NCI-H2196 (cell line): ENCODE results near the gene INHBE.
A peak's percentile ranks its signal among the peaks of the same experiment; 100 is the strongest.
"Not testable (repeated sequence)": the region's sequence is repeated elsewhere in the genome, so short reads cannot be mapped to it uniquely, and the experiment has no call there.

Experiments used
- DNase-seq: peaks from one replicate; lab custom pipeline; 2025; ENCODE audit not compliant: unreplicated experiment; lab: John Stamatoyannopoulos, UW

Gene INHBE, protein sequence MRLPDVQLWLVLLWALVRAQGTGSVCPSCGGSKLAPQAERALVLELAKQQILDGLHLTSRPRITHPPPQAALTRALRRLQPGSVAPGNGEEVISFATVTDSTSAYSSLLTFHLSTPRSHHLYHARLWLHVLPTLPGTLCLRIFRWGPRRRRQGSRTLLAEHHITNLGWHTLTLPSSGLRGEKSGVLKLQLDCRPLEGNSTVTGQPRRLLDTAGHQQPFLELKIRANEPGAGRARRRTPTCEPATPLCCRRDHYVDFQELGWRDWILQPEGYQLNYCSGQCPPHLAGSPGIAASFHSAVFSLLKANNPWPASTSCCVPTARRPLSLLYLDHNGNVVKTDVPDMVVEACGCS

DNA sequence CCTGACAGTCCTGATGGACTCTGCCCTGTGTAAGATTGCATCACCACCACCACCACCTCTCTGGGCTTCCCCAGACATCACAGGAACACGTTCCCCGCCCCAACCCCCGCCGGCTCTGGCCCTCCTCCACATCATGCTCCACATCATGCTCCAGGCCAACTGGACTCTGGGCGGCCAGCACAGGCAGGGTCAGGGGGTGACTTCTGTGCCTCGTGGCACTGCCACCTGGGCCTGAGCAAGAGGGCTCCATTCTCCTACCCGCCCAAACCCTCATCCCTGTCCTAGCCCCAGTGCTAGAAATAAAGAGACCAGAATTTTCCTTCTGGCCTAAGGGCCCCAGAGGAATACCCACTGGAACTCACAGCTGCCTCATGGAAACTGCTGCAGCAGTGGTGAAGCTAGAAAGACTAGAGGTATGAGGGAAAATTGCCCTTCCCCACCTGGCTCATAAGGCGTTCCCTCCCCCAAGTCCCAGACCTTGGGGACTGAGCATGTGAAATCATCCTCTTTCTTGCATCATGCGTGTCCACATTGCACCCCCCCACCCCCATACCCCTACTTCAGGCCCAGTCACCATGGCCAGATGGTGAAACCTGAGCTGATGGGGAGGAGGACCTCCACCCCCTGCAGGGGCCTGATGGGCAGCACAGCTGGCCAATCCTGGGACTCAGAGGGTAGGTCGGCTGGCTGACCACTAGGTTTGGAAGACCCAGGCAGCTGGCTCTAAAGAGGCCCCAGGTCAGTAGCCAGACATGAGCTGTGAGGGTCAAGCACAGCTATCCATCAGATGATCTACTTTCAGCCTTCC, at the start of gene INHBE:
Gene INHBE, plus strand, starts transcription at position 742 of the 808 bp plus-strand sequence. CDS start 230 bp downstream, outside the sequence.
- peak; percentile 75 for DNase-seq

GRCh38 chr12:57410534-57410933, 44.6 kb upstream of the INHBE start:
- DNase-seq, result no peak

DNA sequence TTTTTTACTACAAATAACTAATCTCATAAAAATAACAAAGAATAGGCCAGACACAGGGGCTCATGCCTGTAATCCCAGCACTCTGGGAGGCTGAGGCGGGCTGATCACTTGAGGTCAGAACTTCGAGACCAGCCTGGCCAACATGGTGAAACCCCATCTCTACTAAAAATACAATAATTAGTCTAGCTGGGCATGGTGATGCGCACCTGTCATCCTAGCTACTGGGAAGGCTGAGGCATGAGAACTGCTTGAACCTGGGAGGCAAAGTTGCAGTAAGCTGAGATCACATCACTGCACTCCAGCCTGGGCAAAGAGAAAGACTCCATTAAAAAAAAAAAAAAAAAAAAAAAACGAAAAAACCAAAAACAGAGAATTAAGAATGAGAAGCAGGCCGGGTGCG, 40.9 kb upstream of the INHBE start:
- DNase-seq, result not testable (repeated sequence)

- no peak for DNase-seq
Observed at GRCh38 chr12:57415088-57415487, 40.0 kb upstream of the INHBE start.

DNA sequence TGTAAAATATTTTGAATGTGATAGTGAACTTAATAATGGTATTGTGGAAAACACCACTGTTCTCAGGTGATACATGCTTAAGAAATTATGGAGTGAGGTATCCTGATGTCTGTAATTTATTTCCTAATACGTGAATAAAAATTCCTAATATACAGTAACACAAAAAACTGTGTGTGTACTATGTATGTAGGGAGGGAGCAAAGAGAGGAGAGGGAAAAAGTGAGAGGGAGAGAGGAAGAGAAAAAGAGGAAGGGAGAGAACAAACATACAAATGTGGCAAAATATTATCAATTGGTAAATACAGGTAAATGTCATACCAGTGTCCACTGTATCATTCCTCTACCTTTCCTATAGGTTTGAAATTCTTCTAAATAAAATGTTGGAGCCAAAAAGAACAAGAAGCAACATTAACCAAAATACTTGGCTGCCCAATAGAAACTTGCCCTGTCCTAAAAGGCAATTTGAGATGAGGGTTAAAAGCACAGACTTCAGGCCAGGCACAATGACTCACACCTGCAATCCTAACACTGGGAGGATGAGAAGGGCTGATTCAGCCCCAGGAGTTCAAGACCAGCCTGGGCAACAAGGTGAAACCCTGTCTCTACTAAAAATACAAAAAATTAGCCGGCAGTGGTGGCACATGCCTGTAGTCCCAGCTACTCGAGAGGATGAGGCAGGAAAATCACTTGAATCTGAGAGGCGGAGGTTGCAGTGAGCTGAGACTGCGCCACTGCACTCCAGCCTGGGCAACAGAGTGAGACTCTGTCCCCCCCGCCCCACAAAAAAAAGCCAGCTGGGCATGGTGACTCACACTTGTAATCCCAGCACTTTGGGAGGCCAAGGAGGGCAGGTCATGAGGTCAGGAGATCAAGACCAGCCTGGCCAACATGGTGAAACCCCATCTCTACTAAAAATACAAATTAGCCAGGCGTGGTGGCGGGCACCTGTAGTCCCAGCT, 38.8 kb upstream of the INHBE start:
- no peak for DNase-seq

DNA sequence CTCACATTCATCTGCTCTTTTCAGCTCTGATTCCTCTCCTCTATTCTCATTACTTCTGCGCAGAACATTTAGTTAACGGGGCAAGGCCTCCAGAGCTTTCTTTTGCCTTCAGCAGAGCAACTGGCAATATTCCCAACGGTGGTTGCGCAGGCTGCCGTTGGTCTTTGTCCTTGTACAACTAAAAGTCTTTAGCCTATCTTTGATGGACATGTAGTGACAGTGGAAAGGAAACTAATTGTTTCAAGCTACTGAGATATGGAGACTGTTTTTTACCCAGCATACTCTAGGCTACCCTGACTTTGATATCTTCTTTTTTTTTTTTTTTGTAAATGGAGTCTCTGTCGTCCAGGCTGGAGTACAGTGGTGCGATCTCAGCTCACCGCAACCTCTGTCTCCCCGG, 36.9 kb upstream of the INHBE start:
- DNase-seq, result no peak

DNA sequence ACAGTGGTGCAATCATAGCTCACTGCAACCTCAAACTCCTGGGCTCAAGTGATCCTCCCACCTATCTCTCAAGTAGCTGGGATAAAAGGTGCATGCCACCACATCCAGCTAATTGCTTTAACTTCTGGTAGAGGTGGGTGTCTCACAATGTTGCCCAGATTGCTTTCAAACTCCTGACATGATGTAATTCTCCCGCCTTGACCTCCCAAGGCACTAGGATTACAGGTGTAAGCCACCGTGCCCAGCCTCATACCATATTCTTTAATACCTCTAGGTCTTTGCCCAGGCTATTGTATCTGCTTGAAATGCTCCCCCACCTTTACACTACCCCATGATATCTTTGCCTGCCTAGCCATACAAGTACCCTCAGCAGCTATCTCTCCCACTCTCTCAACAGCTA, 35.6 kb upstream of the INHBE start:
- DNase-seq, result no peak

DNA sequence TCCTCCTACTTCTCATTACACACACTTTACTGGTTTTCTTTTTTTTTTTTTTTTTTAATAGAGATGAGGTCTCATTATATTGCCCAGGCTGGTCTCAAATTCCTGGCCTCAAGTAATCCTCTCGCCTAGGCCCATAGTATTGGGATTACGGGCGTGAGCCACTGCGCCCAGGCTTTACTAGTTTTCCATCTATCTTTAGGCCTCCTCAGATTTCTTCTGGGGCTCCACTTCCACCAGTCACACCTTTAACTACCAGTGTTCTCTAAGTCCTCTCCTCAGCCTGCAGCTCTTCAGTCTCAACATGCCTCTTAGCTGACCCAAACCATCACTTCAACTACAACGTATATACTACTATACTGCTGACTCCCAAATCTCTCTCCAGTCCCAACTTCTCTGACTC, 34.6 kb upstream of the INHBE start:
- no peak for DNase-seq

- DNase-seq, result not testable (repeated sequence)
Observed at GRCh38 chr12:57426948-57427347, 28.2 kb upstream of the INHBE start.

GRCh38 chr12:57428965-57429364, 26.1 kb upstream of the INHBE start:
- DNase-seq, result no peak

DNA sequence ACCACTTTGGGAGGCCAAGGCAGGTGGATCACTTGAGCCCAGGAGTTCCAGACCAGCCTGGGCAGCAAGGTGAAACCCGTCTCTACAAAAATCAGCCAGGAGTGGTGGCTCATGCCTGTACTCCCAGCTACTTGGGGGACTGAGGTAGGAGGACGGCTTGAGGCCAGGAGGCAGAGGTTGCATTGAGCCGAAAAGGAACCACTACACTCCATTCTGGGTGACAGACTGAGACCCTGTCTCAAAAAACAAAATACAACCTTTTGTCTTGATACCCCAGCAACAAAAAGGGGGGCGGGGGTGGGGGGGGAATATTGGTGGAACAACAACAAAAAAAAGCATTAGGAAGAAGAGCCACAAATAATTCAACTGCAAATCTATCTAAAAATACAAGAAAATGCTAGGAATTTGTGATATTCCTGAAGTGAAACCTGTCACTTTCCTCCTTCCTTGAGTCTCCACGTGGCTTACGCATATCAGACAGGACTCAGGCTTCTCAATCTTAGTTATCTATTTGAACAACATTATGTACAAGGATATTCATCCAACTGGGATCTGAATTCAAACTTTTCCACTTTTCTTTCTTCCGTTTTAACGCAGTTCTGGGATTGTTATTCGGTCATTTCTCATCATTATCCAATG, 25.5 kb upstream of the INHBE start:
- DNase-seq, result no peak

DNA sequence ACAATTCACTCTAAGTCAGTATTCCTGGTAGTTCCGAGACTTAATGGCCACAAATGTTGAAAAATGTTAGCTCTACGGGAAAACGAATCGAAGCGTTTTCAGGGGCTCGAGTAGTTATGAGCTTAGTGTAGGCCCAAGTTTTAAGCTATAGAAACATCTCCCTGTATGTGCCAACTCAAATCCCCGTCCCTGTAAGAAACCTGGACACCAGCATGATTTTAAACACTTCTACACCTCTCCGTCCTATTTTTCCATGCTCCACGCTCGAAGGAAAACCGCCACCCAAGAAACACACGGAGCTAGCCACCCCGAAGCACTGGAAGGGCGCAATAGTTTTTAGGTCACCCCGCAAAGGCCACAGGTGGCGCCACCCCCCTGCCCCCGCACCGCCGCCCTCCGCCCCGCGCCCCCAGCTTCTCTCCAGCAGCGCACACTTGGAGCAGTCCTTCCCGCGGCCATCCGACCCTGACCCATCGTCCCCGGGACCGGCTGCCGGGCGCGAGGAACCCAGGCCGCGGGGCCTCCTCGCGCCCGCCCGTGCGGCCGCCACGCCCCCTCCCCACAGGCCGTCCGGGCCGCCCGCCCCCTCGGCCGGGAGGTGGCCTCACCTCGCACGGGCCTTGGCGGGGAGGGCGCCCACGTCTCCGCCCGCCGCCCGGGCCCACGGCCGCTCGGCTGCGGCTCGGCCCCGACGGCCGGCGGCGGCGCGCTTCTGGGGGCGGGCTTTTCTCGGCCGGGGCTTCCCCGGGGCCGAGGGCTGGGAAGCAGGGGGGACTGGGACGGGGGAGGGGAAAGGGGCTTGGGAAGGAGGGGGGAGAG, 24.8 kb upstream of the INHBE start:
- DNase-seq, result peak; percentile 80

DNA sequence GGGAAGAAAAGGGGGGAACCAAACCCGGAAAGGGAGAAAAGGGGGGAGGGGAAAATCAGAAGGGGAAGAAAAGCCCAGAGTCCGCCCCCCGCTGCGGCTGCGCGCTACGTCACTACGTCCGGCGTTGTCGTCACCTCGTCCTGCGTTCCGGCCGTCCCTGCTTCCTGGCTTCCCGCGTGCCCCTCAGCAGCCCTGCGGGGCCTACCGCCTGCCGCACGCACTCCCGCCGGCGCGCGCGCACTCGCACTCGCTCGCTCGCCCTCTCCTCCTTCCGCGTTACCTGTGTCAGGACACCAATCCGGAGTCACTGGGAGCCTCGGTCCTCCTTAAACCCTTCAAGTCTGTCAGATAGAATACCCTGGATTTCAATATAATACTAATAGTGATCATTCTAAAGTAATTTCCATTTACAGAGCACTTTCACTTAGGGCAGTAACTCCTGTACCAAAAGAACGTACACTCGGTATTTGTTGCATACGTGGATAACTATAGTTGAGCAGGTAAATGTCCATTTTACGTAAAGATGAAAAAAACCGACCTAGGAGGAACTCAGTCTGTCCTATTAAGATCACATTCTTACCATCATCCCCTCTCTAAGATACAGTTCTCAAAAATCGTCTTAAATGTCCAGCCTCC, 24.1 kb upstream of the INHBE start, which contains the start of gene R3HDM2:
Gene R3HDM2, minus strand, starts transcription at position 113 of the 636 bp plus-strand sequence. CDS start 120,615 bp downstream, outside the sequence.
- DNase-seq, result peak; percentile 96

GRCh38 chr12:57431654-57432188, 23.4 kb upstream of the INHBE start:
- no peak for DNase-seq

DNA sequence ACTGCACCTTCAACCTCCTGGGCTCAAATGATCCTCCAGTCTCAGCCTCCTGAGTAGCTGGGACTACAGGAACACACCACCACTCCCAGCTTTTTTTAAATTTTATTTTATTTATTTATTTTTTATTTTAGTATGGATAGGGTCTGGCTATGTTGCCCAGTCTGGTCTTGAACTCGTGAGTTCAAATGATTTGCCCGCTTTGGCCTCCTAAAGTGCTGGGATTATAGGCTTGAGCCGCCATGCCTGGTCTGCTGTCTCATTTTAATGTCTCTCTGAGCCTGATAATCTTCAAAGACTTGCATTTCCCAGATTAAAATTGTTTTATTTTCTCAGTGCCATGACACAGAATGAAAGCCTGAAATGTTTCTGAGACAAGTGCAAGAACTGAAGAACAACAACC, 21.7 kb upstream of the INHBE start:
- DNase-seq, result no peak

DNA sequence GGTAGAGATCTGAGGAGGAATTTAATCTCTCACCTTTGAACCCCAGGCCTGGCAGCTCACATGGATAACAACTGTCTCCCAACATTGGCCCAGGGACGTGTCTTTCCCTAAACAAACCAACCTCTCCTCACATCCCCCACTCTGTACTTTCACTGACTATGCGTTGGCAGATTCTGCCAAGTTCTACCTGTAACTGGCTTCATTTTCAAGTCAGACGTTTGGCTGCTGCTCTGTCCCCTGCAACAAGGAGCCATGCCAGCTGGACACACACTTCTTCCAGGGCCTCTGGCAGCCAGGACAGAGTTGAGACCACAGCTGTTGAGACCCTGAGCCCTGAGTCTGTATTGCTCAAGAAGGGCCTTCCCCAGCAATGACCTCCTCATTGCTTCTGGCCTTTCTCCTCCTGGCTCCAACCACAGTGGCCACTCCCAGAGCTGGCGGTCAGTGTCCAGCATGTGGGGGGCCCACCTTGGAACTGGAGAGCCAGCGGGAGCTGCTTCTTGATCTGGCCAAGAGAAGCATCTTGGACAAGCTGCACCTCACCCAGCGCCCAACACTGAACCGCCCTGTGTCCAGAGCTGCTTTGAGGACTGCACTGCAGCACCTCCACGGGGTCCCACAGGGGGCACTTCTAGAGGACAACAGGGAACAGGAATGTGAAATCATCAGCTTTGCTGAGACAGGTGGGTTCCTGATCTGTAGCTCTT, 20.4 kb upstream of the INHBE start, which contains the start of gene INHBC:
Gene INHBC, plus strand, starts transcription at position 268 of the 707 bp plus-strand sequence. Its CDS starts 103 bp downstream, at position 371.
- no peak for DNase-seq

GRCh38 chr12:57435293-57435692, 19.8 kb upstream of the INHBE start:
- no peak for DNase-seq

DNA sequence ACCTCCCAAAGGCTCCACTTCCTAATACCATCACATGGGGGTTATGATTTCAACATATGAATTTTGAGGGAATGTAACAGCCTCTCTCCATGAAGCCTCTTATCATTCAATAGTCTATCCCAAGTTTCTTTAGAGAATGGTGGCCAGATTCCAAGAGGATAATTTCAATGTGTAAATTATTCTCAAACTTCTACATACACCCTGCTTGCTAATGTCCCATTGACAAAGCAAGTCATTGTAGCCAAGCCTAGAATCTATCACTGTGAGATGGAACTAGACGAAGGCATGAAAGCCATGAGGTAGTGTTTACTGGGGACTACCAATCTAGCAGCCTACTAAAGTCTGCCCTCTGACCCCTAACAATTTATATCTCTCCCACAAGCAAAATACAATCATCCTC, 16.7 kb upstream of the INHBE start:
- no peak for DNase-seq
